Endothelial cell of umbilical vein (primary cell): ENCODE results near the gene ANKRD16. TPM values are rescaled to one million over a fixed set of nuclear protein-coding genes. Genes with fewer than 3 reads are reported as not detected.

ENCODE experiments used
- BruUV-seq: library from RNA; stranded (reverse); fragments of 400-500 nt; replicated peaks from 2 replicates; lab custom pipeline; 2021; lab: Mats Ljungman, UMichigan
- CTCF ChIA-PET: fragments of 300-600, 350-600 bp; sonication (Branson Sonifier 250); formaldehyde crosslinking; loops from one replicate; lab custom pipeline; 2021; ENCODE audit warnings: antibody characterized with exemption, inconsistent platforms; lab: Charles Lee
- POLR2A ChIA-PET: fragments of 300-600, 350-600 bp; sonication (Branson Sonifier 250); formaldehyde crosslinking; loops from one replicate; lab custom pipeline; 2021; ENCODE audit warnings: antibody characterized with exemption, inconsistent platforms; lab: Charles Lee
- DNase-seq: peaks from one replicate; pipeline ENCODE4 v3.0.0-alpha.2; 2011; ENCODE audit warnings: low read depth, low spot score
- FAIRE-seq: peaks from 2 replicates; lab custom pipeline; 2011; peaks lifted over from hg19 to GRCh38; lab: Jason Lieb, UNC
- H2AFZ ChIP-seq: 2 replicates; pipeline ENCODE4 v1.6.0; 2012; ENCODE audit warnings: low read depth, low read length, control low read depth, inconsistent platforms
- H3K27ac ChIP-seq: 2 replicates; pipeline ENCODE4 v1.5.1; 2011; ENCODE audit warnings: low read depth, mild to moderate bottlenecking, control low read depth, low read length, moderate library complexity; ENCODE audit not compliant: insufficient read depth
- H3K27me3 ChIP-seq, 2 experiments: 2 replicates each; pipeline versions ENCODE4 v1.6.0 to v1.6.1; 2011; ENCODE audit warnings: low read length in 2 of 2, mixed read lengths in 1 of 2; ENCODE audit not compliant: control insufficient read depth in 2 of 2, insufficient read depth in 2 of 2
- H3K36me3 ChIP-seq, 2 experiments: 2 replicates in 1 of 2; 3 replicates in 1 of 2; pipeline ENCODE4 v1.5.1; 2011; ENCODE audit warnings: low read length in 2 of 2, mild to moderate bottlenecking in 1 of 2, moderate library complexity in 1 of 2; ENCODE audit not compliant: control insufficient read depth in 2 of 2, insufficient read depth in 2 of 2; ENCODE audit errors: extremely low read depth in 1 of 2
- H3K4me1 ChIP-seq: 3 replicates; pipeline ENCODE4 v1.5.1; 2011; ENCODE audit warnings: mild to moderate bottlenecking, low read length; ENCODE audit not compliant: control insufficient read depth, insufficient read depth; ENCODE audit errors: extremely low read depth
- H3K4me2 ChIP-seq: 2 replicates; pipeline ENCODE4 v1.6.1; 2011; ENCODE audit warnings: low read length, control low read depth, mixed read lengths; ENCODE audit not compliant: insufficient read depth
- H3K4me3 ChIP-seq, 3 experiments: fragments of 200-600 bp in 1 of 3; sonication (generic), shearing (Covaris generic) in 1 of 3; replicated peaks in 1 of 3; 2 replicates each; pipeline ENCODE4 v1.5.1; 2011 to 2016; ENCODE audit warnings: control low read depth in 3 of 3, low read length in 3 of 3, mild to moderate bottlenecking in 2 of 3, inconsistent platforms in 1 of 3, low read depth in 1 of 3, moderate library complexity in 1 of 3; ENCODE audit not compliant: insufficient read depth in 1 of 3
- H3K79me2 ChIP-seq: 2 replicates; pipeline ENCODE4 v1.6.0; 2012; ENCODE audit warnings: low read length, inconsistent platforms; ENCODE audit not compliant: control insufficient read depth, insufficient read depth
- H3K9ac ChIP-seq: replicated peaks from 2 replicates; pipeline ENCODE3; 2011; ENCODE audit warnings: low read length, control low read depth; ENCODE audit not compliant: insufficient read depth; ENCODE audit errors: extremely low read depth
- H3K9me1 ChIP-seq: replicated peaks from 3 replicates; pipeline ENCODE4 v1.6.0; 2011; ENCODE audit warnings: mild to moderate bottlenecking, low read length; ENCODE audit not compliant: control insufficient read depth, insufficient read depth; ENCODE audit errors: extremely low read depth
- H3K9me3 ChIP-seq: replicated peaks from 2 replicates; pipeline ENCODE4 v1.5.1; 2012; ENCODE audit warnings: low read length, inconsistent platforms; ENCODE audit not compliant: control insufficient read depth, insufficient read depth
- H4K20me1 ChIP-seq: replicated peaks from 2 replicates; pipeline ENCODE3; 2011; ENCODE audit warnings: mild to moderate bottlenecking, low read length; ENCODE audit not compliant: control insufficient read depth, insufficient read depth; ENCODE audit errors: extremely low read depth
- EZH2 ChIP-seq: IDR thresholded peaks from 2 replicates; pipeline ENCODE4 v1.6.1; 2012; ENCODE audit warnings: borderline replicate concordance, low read depth, mild to moderate bottlenecking, moderate library complexity, low read length, inconsistent platforms; ENCODE audit not compliant: severe bottlenecking
- FOS ChIP-seq: IDR thresholded peaks from 2 replicates; pipeline ENCODE4 v1.6.1; 2011; ENCODE audit warnings: mild to moderate bottlenecking, low read length, moderate library complexity, borderline replicate concordance; ENCODE audit not compliant: insufficient read depth
- GATA2 ChIP-seq: IDR thresholded peaks from 2 replicates; pipeline ENCODE4 v1.7.0; 2011; ENCODE audit warnings: low read depth, mild to moderate bottlenecking, moderate library complexity, mixed read lengths, low read length; ENCODE audit not compliant: insufficient read length, insufficient read depth
- JUN ChIP-seq: IDR thresholded peaks from 2 replicates; pipeline ENCODE4 v1.6.1; 2011; ENCODE audit warnings: borderline replicate concordance, low read depth; ENCODE audit not compliant: insufficient read length, insufficient read depth
- MYC ChIP-seq: IDR thresholded peaks from one replicate; pipeline ENCODE4 v1.6.1; 2011; ENCODE audit warnings: mild to moderate bottlenecking, low read depth, low read length
- POLR2A ChIP-seq: IDR thresholded peaks from 2 replicates; pipeline ENCODE4 v1.6.1; 2012; ENCODE audit warnings: low read depth, mild to moderate bottlenecking, control low read depth, low read length
- POLR2AphosphoS5 ChIP-seq: IDR thresholded peaks from 2 replicates; pipeline ENCODE4 v1.6.1; 2012; ENCODE audit warnings: low read depth, mild to moderate bottlenecking, control low read depth, low read length, moderate library complexity; ENCODE audit not compliant: insufficient read depth
- dilution Hi-C: fragments of 300-500 bp; cut with MboI; formaldehyde crosslinking; loops from one replicate; pipeline ENCODE4 v1.15.0; 2019; ENCODE audit warnings: low sequenced_read_pairs; ENCODE audit not compliant: extremely low pct_ligation_motif_present
- intact Hi-C: fragments of 100-400 bp; cut with micrococcal nuclease; formaldehyde crosslinking; loops from one replicate; pipeline ENCODE4 v1.10.0; 2022
- polyA plus RNA-seq, 4 experiments: library from polyadenylated mRNA; depleted of rRNA in 3 of 4; stranded (reverse) in 3 of 4; unstranded in 1 of 4; fragments of >200 nt; gene quantifications; 2 replicates each; pipeline versions ENCODE4 v1.2.1 to v1.2.3, GENCODE V29; 2011 to 2012; ENCODE audit warnings: missing spikeins in 1 of 4
- total RNA-seq: library from RNA; stranded (reverse); gene quantifications from 2 replicates; pipeline ENCODE4 v1.2.3, GENCODE V29; 2021
- TF ChIP-seq, protein P1 (sequence below): IDR thresholded peaks from 2 replicates; pipeline ENCODE4 v1.6.1; 2011; ENCODE audit not compliant: insufficient read depth, insufficient read length
- TF ChIP-seq, protein P2 (sequence below), 2 donors: IDR thresholded peaks; 1 replicate in 1 of 2; 2 replicates in 1 of 2; pipeline ENCODE4 v1.5.1; 2011; ENCODE audit warnings: low read length in 2 of 2, mild to moderate bottlenecking in 2 of 2, moderate library complexity in 2 of 2, control low read depth in 1 of 2, inconsistent platforms in 1 of 2, low read depth in 1 of 2; ENCODE audit not compliant: insufficient read depth in 1 of 2; ENCODE audit errors: extremely low read depth in 1 of 2

Gene ANKRD16
- total and polyA plus RNA-seq, 2 donors (not counting 3 experiments of a cell fraction or from before 2014, with no cell fraction given) = 6.9 to 8.0 TPM

DNA sequence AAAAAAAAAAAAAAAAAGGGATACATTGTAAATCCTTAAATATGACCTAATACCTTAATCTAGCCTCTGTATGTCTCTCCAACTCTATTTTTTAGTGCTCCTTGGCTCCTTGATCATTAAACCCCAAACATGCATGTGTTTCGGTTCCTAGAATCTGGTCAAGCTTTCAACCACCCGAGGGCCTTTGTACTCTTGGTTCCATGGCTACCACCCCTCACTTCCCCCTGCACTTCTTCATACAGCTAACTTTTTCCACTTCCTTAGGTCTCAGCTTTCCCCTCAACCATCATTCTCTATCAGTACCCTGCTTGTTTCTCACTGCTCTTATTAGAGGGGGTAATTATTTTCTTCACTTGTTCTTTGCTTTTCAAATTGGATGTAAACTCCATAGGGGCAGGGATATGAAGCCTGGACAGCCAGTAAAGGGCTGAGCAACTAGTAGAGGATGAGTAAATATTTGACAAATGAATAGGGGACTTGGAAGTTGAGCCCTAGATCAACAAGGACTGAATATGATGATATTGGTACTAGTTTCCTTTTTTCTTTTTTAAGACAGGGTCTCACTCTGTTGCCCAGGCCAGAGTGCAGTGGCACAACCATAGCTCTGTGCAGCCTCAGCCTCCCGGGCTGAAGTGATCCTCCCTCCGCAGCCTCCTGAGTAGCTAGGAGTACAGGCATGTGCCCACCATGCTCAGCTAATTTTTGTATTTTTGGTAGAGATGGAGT is 72.2 kb downstream of the ANKRD16 start:
- Histone ChIP-seq H3K9me1 (no peaks in the 10 kb centered on the region), H3K4me3 (no peak overlapping the region), H3K9me3 (no peaks in the 10 kb centered on the region), H3K79me2 (peaks cover 11% of the 10 kb centered on the region), H3K4me2 (no peak overlapping the region), H3K4me1 (peaks cover 7% of the 10 kb centered on the region), H2AFZ (no peak overlapping the region), H3K9ac (no peak overlapping the region), H3K27ac (no peak overlapping the region), H4K20me1 (no peaks in the 10 kb centered on the region), H3K27me3 (no peaks in the 10 kb centered on the region), H3K36me3 (no peaks in the 10 kb centered on the region)
- FAIRE-seq (no peak), DNase-seq (no peak)
- BruUV-seq = no TSS peak
- dilution Hi-C loops (no loop called here), intact Hi-C loops (loop anchor here (10.0 kb wide), 1 partner anchor 157 kb away; the partner anchor contains the start of gene IL15RA)
- no peak for TF ChIP-seq EZH2
- TF ChIP-seq, protein P1, sequence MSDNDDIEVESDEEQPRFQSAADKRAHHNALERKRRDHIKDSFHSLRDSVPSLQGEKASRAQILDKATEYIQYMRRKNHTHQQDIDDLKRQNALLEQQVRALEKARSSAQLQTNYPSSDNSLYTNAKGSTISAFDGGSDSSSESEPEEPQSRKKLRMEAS = no peak
- TF ChIP-seq POLR2A = no peak
- no peak for TF ChIP-seq FOS
- no peak for TF ChIP-seq GATA2
- TF ChIP-seq JUN = no peak
- TF ChIP-seq, protein P2, sequence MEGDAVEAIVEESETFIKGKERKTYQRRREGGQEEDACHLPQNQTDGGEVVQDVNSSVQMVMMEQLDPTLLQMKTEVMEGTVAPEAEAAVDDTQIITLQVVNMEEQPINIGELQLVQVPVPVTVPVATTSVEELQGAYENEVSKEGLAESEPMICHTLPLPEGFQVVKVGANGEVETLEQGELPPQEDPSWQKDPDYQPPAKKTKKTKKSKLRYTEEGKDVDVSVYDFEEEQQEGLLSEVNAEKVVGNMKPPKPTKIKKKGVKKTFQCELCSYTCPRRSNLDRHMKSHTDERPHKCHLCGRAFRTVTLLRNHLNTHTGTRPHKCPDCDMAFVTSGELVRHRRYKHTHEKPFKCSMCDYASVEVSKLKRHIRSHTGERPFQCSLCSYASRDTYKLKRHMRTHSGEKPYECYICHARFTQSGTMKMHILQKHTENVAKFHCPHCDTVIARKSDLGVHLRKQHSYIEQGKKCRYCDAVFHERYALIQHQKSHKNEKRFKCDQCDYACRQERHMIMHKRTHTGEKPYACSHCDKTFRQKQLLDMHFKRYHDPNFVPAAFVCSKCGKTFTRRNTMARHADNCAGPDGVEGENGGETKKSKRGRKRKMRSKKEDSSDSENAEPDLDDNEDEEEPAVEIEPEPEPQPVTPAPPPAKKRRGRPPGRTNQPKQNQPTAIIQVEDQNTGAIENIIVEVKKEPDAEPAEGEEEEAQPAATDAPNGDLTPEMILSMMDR (IDR thresholded peaks at IDR 0.05; ENCODE audit: extremely low read depth in 1 of 2, insufficient read depth in 1 of 2, low read depth in 1 of 2, low read length in 2 of 2) = no peak
- no peak for TF ChIP-seq MYC
- no peak for TF ChIP-seq POLR2AphosphoS5
- ChIA-PET CTCF (no interaction called here), POLR2A (no interaction called here)
